GM19372 (cell line): ENCODE results near the gene NEDD9.

Experiments used
- ATAC-seq: cut with Tn5 transposase; IDR thresholded peaks from one replicate; pipeline ENCODE4 v1.9.1; 2021; ENCODE audit warnings: mild to moderate bottlenecking, low read depth, moderate library complexity; ENCODE audit not compliant: unreplicated experiment

NEDD9 gene

GRCh38 chr6:11203306-11204004, 29.0 kb downstream of the NEDD9 start:
- no peak for ATAC-seq

- no peak for ATAC-seq
These were observed 29.8 kb downstream of the NEDD9 start for GRCh38 chr6:11202513-11203305.

- ATAC-seq: no peak
These were observed 30.5 kb downstream of the NEDD9 start for GRCh38 chr6:11201772-11202512.

GRCh38 chr6:11201015-11201414, 31.5 kb downstream of the NEDD9 start:
- no peak for ATAC-seq

GRCh38 chr6:11200356-11200755, 32.1 kb downstream of the NEDD9 start:
- ATAC-seq: no peak

GRCh38 chr6:11198663-11199603, 33.5 kb downstream of the NEDD9 start:
- no peak for ATAC-seq

GRCh38 chr6:11197850-11198249, 34.6 kb downstream of the NEDD9 start:
- ATAC-seq: no peak

GRCh38 chr6:11197175-11197536, 35.3 kb downstream of the NEDD9 start:
- no peak for ATAC-seq

GRCh38 chr6:11196511-11197174, 35.8 kb downstream of the NEDD9 start:
- no peak for ATAC-seq

- no peak for ATAC-seq
These were observed 37.9 kb downstream of the NEDD9 start for GRCh38 chr6:11194356-11195218.

- no peak for ATAC-seq
These were observed 39.0 kb downstream of the NEDD9 start for GRCh38 chr6:11193434-11193833.

GRCh38 chr6:11192167-11192566, 40.3 kb downstream of the NEDD9 start:
- no peak for ATAC-seq

GRCh38 chr6:11190625-11191245, 41.7 kb downstream of the NEDD9 start:
- ATAC-seq: no peak

GRCh38 chr6:11189865-11190624, 42.4 kb downstream of the NEDD9 start:
- no peak for ATAC-seq

- ATAC-seq: no peak
These were observed 44.1 kb downstream of the NEDD9 start for GRCh38 chr6:11188161-11188915.

GRCh38 chr6:11187301-11187700, 45.2 kb downstream of the NEDD9 start:
- no peak for ATAC-seq
